HG02973 (cell line): Measurements from ENCODE around the gene UTRN.
A peak's percentile ranks its signal among the peaks of the same experiment; 100 is the strongest.

ENCODE experiments used
- ATAC-seq: cut with Tn5 transposase; IDR thresholded peaks from one replicate; pipeline ENCODE4 v1.9.1; 2021; ENCODE audit warnings: moderate library complexity; ENCODE audit not compliant: unreplicated experiment

The UTRN gene

DNA sequence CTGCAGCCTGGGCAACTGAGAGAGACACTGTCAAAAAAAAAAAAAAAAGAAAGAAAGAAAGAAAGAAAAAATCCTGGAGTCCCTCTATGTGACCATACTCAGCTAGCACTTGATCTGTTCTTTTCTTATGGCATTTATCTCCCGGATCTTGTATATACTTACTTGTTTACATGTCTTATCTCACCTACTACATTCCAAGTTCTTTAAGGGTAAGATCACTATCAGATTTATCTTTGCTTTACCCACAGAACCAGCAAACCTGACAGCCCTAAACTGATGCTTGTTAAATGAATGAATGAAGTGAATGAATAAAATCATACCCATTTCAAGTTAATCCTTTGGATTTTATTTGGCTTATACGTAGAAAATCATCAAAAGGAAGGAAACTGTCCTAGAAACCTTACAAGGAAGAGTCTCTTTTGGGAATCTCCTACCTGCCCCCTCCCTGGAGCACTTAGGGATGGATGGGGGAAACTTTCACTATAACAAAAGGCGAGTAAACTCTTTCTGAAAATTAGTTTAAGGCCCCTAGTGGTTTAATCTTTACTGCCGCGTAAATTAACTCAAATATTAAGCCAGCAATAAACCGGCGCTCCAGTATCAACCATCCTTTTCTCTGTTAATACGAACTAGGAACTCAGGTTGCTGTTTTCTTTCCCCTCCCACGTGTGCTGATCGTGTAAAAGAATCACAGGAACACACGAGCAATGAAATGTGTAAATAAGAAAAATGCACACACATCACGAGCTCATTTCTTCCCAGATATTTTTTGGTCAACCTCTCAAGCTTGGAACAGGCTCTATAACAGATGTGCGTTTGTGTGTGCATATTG, 1.3 kb upstream of the UTRN start:
- ATAC-seq, result no peak

DNA sequence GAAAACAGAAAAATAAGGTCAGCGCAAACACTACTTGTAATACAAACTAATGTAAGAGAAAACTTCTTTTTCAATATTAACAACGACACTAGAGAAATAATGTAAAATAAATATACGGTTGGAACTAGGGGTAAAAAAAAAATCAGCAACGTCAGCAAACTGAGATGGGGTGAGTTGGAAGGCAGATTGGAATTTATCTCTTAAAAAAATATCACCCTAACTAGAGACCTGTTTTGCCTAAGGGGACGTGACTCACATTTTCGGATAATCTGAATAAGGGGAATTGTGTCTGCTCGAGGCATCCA, 705 bp upstream of the UTRN start:
- no peak for ATAC-seq

DNA sequence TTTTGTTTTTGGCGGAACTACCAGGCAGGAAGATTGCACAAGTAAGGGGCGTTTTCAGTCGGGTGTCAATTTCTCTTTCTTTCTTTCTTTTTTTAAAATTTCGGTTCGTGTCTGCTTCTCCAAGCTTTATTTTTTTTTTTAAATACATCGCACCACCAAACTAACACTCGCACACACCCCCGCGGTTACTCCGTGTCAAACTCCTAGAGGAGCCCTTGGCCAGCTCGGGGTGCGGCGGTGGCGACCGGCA, 338 bp downstream of the UTRN start:
- ATAC-seq, result peak; percentile 24

GRCh38 chr6:144285798-144286502, 815 bp downstream of the UTRN start:
- ATAC-seq, result peak; percentile 33

GRCh38 chr6:144286503-144287393, 1.6 kb downstream of the UTRN start:
- ATAC-seq, result no peak

- ATAC-seq, result no peak
Observed at GRCh38 chr6:144289006-144289405, 3.9 kb downstream of the UTRN start.

GRCh38 chr6:144292372-144292771, 7.2 kb downstream of the UTRN start:
- no peak for ATAC-seq

- no peak for ATAC-seq
Observed at GRCh38 chr6:144294016-144294415, 8.9 kb downstream of the UTRN start.

DNA sequence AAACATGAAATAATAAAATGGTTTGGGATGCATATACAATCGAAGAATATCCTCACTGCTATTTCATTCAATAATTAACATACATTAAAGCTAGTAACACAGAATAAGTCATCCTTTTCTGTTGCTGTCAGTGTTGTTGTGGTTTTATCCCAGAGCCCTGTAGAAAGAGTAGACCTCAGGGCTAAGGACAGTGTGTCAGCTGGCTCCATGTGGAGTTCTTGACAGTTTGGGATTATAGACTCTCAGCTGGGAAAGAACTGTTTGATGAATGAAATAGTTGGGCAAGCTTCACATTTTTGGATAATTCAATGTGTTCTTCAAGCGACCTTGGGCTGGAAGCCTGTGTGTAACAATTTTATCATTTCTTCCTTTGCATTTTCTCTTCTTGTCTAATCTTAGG, 10.1 kb downstream of the UTRN start:
- no peak for ATAC-seq

- ATAC-seq, result no peak
Observed at GRCh38 chr6:144295981-144296767, 11.0 kb downstream of the UTRN start.

DNA sequence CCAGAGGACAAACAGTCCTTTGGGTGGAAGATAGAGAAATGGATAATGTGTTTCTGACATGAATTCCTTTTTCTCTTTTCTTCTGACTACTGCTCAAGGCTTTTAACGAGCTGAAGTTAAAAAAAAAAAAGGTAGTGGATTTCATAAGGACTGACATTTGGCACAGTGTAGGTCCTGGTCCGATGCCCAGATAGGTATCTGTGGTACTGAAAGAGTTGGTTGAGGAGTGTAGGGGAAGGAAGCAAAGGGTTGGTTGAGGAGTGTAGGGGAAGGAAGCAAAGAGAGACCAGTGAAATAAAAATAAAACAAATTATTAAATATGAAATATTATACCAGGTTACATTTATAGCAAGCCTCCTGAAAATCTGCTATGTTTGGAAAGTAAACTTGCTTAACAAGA, 11.8 kb downstream of the UTRN start:
- no peak for ATAC-seq

DNA sequence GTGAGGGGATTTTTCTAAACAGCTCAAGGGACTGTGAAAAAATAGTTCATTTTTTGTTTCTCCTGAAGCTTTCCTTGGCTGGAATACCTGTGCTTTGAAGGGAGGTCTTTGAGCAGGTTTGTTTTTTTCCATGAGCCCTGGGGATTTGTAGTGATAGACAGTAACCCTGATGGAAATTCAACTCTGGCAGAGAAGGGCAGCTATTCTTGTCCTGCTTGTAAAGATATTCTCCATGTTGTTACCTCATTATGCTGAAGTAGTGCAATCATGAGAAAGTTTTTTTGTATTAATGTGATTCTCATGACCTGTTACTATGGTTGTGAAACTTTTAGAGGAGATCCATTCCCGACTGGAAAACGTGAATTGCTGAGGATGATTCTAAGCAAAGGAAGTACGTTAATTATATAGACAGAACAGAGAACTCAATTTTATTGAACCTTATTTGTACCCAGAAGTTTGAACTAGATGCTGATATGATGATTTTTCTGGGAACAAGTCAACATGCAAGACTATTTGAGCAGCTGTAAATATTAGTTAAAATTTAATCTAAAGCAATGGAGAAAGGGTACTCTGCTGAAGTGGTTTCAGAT, 12.5 kb downstream of the UTRN start:
- ATAC-seq, result no peak

DNA sequence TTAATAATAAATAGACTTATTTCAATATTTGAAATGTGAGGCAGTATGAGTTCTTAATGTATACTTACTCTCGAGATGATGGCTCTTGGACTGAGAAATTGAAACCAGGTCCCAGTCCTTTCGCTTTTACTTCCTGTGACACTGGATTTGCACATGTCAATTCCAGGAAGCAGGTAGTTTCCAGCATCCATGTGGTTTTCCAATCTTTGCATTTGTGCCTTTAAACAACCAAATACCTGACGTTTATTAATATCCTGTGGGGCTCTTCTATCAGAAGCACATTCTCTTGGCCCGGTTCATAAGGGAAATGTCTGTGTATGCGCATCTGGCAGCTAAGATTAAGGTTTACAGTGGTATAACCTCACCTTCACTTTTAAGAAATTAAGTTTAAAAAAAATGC, 13.1 kb downstream of the UTRN start:
- ATAC-seq, result no peak

DNA sequence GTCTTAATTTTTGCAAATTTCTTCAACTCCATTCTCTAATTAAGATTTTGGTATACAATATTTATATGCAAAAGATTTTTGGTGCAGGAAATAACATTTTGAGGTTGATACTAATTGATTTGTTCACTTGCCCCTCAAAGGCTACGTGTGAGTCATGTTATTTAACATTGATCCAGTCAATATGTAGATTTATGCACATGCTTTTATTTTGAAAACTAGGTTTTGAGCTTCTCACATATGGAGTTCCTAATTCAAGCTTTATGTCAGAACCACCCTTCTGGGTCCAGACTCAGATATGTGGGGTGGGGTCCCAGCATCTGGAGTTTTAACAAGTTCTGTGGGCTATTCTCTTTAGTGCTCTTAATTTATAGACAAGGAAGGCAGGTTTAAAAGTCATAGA, 13.8 kb downstream of the UTRN start:
- no peak for ATAC-seq

- ATAC-seq, result no peak
Observed at GRCh38 chr6:144302701-144303372, 17.7 kb downstream of the UTRN start.

GRCh38 chr6:144304223-144304848, 19.2 kb downstream of the UTRN start:
- ATAC-seq, result no peak

DNA sequence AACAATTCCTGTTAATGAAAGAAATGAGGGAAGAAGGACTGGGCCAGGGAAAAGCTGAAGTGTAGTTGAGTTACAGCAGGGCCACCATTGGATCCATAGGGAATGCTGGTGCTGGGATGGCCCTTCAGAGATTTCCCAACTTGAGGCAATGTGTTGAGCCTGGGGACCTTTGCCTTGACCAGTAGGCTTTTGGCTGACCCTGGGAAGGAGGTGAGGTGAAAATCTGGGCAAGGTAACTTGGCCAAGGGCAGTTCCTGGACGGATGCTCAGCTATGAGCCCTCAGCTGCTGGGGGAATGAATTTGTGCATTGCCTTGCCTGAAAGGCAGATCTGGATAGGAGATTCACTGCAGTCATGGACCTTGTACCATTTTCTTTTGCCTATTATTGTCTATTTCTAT, 20.4 kb downstream of the UTRN start:
- ATAC-seq, result peak; percentile 35

- peak; percentile 96 for ATAC-seq
Observed at GRCh38 chr6:144305985-144306384, 20.9 kb downstream of the UTRN start.

- no peak for ATAC-seq
Observed at GRCh38 chr6:144307880-144308279, 22.7 kb downstream of the UTRN start.

DNA sequence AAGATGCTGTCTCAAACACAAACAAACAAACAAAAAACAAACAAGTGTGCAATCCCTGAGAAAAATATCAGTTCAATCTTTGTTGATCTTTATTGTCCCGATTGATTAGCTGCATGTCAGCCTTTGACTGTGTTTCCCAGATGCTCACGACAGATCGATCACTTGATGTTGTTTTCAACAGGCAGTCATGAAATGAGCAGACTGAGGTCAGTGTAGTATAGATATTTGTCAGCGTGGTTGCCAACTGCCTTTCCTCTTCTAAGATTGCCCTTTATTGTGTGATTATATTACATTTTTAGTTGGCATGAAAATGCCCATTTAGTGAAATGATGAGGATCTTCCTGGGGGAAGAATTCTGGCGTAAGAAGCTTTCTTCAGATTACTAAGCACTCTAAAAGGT, 25.6 kb downstream of the UTRN start:
- no peak for ATAC-seq
